Transverse colon (tissue), 4 donors: ENCODE results near the gene SYNE2.

Experiments used
- EP300 ChIP-seq: sonication (generic); formaldehyde crosslinking; IDR thresholded peaks from one replicate; pipeline ENCODE4 v1.6.1; 2017; ENCODE audit warnings: antibody characterized with exemption, low read depth
- POLR2A ChIP-seq: fragments of 450-650 bp; IDR thresholded peaks from one replicate; pipeline ENCODE4 v1.6.1; 2016; ENCODE audit warnings: antibody characterized with exemption, mild to moderate bottlenecking, moderate library complexity
- POLR2AphosphoS5 ChIP-seq, 3 donors: sonication (generic); formaldehyde crosslinking; IDR thresholded peaks; one replicate each; pipeline ENCODE4 v1.6.1; 2016; ENCODE audit warnings: antibody characterized with exemption in 3 of 3
- TF ChIP-seq, protein P1 (sequence below), 5 experiments: fragments of 200-600 bp in 3 of 5; fragments of 450-650 bp in 2 of 5; sonication (generic) in 3 of 5; IDR thresholded peaks; 1 replicate in 2 of 5; 2 replicates in 3 of 5; pipeline ENCODE4 v1.5.1; 2016 to 2017; ENCODE audit warnings: antibody characterized with exemption in 5 of 5, inconsistent platforms in 3 of 5, mild to moderate bottlenecking in 2 of 5, moderate library complexity in 1 of 5

- TF ChIP-seq, protein P1, sequence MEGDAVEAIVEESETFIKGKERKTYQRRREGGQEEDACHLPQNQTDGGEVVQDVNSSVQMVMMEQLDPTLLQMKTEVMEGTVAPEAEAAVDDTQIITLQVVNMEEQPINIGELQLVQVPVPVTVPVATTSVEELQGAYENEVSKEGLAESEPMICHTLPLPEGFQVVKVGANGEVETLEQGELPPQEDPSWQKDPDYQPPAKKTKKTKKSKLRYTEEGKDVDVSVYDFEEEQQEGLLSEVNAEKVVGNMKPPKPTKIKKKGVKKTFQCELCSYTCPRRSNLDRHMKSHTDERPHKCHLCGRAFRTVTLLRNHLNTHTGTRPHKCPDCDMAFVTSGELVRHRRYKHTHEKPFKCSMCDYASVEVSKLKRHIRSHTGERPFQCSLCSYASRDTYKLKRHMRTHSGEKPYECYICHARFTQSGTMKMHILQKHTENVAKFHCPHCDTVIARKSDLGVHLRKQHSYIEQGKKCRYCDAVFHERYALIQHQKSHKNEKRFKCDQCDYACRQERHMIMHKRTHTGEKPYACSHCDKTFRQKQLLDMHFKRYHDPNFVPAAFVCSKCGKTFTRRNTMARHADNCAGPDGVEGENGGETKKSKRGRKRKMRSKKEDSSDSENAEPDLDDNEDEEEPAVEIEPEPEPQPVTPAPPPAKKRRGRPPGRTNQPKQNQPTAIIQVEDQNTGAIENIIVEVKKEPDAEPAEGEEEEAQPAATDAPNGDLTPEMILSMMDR (IDR thresholded peaks at IDR 0.05) = no peak
- no peak for TF ChIP-seq POLR2A
- no peak for TF ChIP-seq POLR2AphosphoS5 (IDR thresholded peaks at IDR 0.05)
- no peak for TF ChIP-seq EP300
Measured at GRCh38 chr14:64060199-64060545, 207.4 kb downstream of the SYNE2 start.
